SK-N-SH treated with all-trans-retinoic acid at 6 μM for 48 hours (cell line): ENCODE measurements around the gene CYP2W1.

Experiments used
- ATAC-seq: fragments of 200-7000 bp; cut with Tn5 transposase; 3 replicates; pipeline ENCODE4 v1.9.1; 2020; ENCODE audit warnings: mild to moderate bottlenecking, moderate library complexity
- ARNTL ChIP-seq: fragments of 450-650 bp; formaldehyde crosslinking; IDR thresholded peaks from 2 replicates; pipeline ENCODE4 v1.5.0; 2020; ENCODE audit warnings: low read depth, mild to moderate bottlenecking, moderate library complexity, borderline replicate concordance
- BACH2 ChIP-seq: fragments of 250-450 bp; sonication (Bioruptor Pico); IDR thresholded peaks from 2 replicates; pipeline ENCODE4 v1.9.0; 2021; ENCODE audit warnings: mild to moderate bottlenecking, borderline replicate concordance
- CREB5 ChIP-seq: fragments of 250-450 bp; sonication (Bioruptor Pico); IDR thresholded peaks from 2 replicates; pipeline ENCODE4 v1.5.1; 2020; ENCODE audit warnings: low read depth, mild to moderate bottlenecking, moderate library complexity
- CSDC2 ChIP-seq: fragments of 250-450 bp; sonication (Bioruptor Pico); IDR thresholded peaks from 2 replicates; pipeline ENCODE4 v1.5.0; 2020; ENCODE audit warnings: mild to moderate bottlenecking, moderate library complexity
- ESRRG ChIP-seq: fragments of 250-450 bp; sonication (Bioruptor Pico); IDR thresholded peaks from 2 replicates; pipeline ENCODE4 v1.6.1; 2021; ENCODE audit warnings: mild to moderate bottlenecking
- GLIS3 ChIP-seq: fragments of 250-450 bp; sonication (Bioruptor Pico); IDR thresholded peaks from 2 replicates; pipeline ENCODE4 v1.5.0; 2020; ENCODE audit warnings: mild to moderate bottlenecking, moderate library complexity
- ISL1 ChIP-seq: fragments of 250-450 bp; sonication (Bioruptor Pico); IDR thresholded peaks from 2 replicates; pipeline ENCODE4 v2.1.2; 2022; ENCODE audit warnings: mild to moderate bottlenecking, moderate library complexity
- OSR1 ChIP-seq: fragments of 250-450 bp; sonication (Bioruptor Pico); IDR thresholded peaks from 2 replicates; pipeline ENCODE4 v1.8.0; 2022; ENCODE audit warnings: moderate library complexity, mild to moderate bottlenecking, inconsistent platforms
- PPARA ChIP-seq: fragments of 250-450 bp; sonication (Bioruptor Pico); IDR thresholded peaks from 2 replicates; pipeline ENCODE4 v1.5.0; 2020; ENCODE audit warnings: mild to moderate bottlenecking, borderline replicate concordance
- RARB ChIP-seq: fragments of 250-450 bp; sonication (Bioruptor Pico); IDR thresholded peaks from 2 replicates; pipeline ENCODE4 v1.8.0; 2021; ENCODE audit warnings: mild to moderate bottlenecking, moderate library complexity
- SNAI2 ChIP-seq: fragments of 250-450 bp; sonication (Bioruptor Pico); IDR thresholded peaks from 2 replicates; pipeline ENCODE4 v1.5.0; 2020; ENCODE audit warnings: mild to moderate bottlenecking, moderate library complexity
- TCF4 ChIP-seq: fragments of 250-450 bp; sonication (Bioruptor Pico); IDR thresholded peaks from 2 replicates; pipeline ENCODE4 v1.8.0; 2021; ENCODE audit warnings: mild to moderate bottlenecking, moderate library complexity, borderline replicate concordance
- TOX ChIP-seq: fragments of 250-450 bp; sonication (Bioruptor Pico); IDR thresholded peaks from 2 replicates; pipeline ENCODE4 v1.8.0; 2021; ENCODE audit warnings: mild to moderate bottlenecking, moderate library complexity, borderline replicate concordance
- ZC3H10 ChIP-seq: fragments of 250-450 bp; sonication (Bioruptor Pico); IDR thresholded peaks from 2 replicates; pipeline ENCODE4 v1.5.1; 2021; ENCODE audit warnings: mild to moderate bottlenecking, moderate library complexity
- ZFP3 ChIP-seq: fragments of 250-450 bp; sonication (Bioruptor Pico); IDR thresholded peaks from 2 replicates; pipeline ENCODE4 v1.5.0; 2020; ENCODE audit warnings: mild to moderate bottlenecking, moderate library complexity
- ZFP30 ChIP-seq: fragments of 450-650 bp; formaldehyde crosslinking; IDR thresholded peaks from 2 replicates; pipeline ENCODE4 v1.5.0; 2022; ENCODE audit warnings: mild to moderate bottlenecking, moderate library complexity
- ZNF565 ChIP-seq: fragments of 450-650 bp; formaldehyde crosslinking; conservative IDR thresholded peaks from 2 replicates; pipeline ENCODE4 v1.5.0; 2020; ENCODE audit warnings: low read depth, mild to moderate bottlenecking, moderate library complexity
- ZNF70 ChIP-seq: fragments of 450-650 bp; formaldehyde crosslinking; IDR thresholded peaks from 2 replicates; pipeline ENCODE4 v1.5.0; 2020; ENCODE audit warnings: mild to moderate bottlenecking, moderate library complexity
- ZNF8 ChIP-seq: fragments of 450-650 bp; formaldehyde crosslinking; IDR thresholded peaks from 2 replicates; pipeline ENCODE4 v1.5.0; 2020; ENCODE audit warnings: mild to moderate bottlenecking, moderate library complexity
- TF ChIP-seq, protein P1 (sequence below): fragments of 250-450 bp; sonication (Bioruptor Pico); IDR thresholded peaks from 2 replicates; pipeline ENCODE4 v1.5.0; 2020; ENCODE audit warnings: mild to moderate bottlenecking, moderate library complexity
- TF ChIP-seq, protein P2 (sequence below): fragments of 250-450 bp; sonication (Bioruptor Pico); IDR thresholded peaks from 2 replicates; pipeline ENCODE4 v1.8.0; 2020; ENCODE audit warnings: mild to moderate bottlenecking, moderate library complexity, borderline replicate concordance
- TF ChIP-seq, protein P3 (sequence below): fragments of 250-450 bp; sonication (Bioruptor Pico); IDR thresholded peaks from 2 replicates; pipeline ENCODE4 v1.8.0; 2021; ENCODE audit warnings: low read depth, mild to moderate bottlenecking, moderate library complexity, borderline replicate concordance

CYP2W1 gene

GRCh38 chr7:946256-946996 lies 36.6 kb upstream of the CYP2W1 start:
- TF ChIP-seq CSDC2, result no peak
- TF ChIP-seq CREB5 (CRISPR knock-in tag), result no peak
- TF ChIP-seq, protein P1, sequence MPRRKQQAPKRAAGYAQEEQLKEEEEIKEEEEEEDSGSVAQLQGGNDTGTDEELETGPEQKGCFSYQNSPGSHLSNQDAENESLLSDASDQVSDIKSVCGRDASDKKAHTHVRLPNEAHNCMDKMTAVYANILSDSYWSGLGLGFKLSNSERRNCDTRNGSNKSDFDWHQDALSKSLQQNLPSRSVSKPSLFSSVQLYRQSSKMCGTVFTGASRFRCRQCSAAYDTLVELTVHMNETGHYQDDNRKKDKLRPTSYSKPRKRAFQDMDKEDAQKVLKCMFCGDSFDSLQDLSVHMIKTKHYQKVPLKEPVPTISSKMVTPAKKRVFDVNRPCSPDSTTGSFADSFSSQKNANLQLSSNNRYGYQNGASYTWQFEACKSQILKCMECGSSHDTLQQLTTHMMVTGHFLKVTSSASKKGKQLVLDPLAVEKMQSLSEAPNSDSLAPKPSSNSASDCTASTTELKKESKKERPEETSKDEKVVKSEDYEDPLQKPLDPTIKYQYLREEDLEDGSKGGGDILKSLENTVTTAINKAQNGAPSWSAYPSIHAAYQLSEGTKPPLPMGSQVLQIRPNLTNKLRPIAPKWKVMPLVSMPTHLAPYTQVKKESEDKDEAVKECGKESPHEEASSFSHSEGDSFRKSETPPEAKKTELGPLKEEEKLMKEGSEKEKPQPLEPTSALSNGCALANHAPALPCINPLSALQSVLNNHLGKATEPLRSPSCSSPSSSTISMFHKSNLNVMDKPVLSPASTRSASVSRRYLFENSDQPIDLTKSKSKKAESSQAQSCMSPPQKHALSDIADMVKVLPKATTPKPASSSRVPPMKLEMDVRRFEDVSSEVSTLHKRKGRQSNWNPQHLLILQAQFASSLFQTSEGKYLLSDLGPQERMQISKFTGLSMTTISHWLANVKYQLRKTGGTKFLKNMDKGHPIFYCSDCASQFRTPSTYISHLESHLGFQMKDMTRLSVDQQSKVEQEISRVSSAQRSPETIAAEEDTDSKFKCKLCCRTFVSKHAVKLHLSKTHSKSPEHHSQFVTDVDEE, result no peak
- TF ChIP-seq OSR1 (CRISPR knock-in tag), result no peak
- no peak for TF ChIP-seq ZFP30
- no peak for TF ChIP-seq ISL1 (CRISPR knock-in tag)
- no peak for TF ChIP-seq SNAI2
- TF ChIP-seq PPARA (CRISPR knock-in tag), result no peak
- TF ChIP-seq ZNF8, result no peak
- TF ChIP-seq ZFP3 (CRISPR knock-in tag), result no peak
- TF ChIP-seq, protein P2, sequence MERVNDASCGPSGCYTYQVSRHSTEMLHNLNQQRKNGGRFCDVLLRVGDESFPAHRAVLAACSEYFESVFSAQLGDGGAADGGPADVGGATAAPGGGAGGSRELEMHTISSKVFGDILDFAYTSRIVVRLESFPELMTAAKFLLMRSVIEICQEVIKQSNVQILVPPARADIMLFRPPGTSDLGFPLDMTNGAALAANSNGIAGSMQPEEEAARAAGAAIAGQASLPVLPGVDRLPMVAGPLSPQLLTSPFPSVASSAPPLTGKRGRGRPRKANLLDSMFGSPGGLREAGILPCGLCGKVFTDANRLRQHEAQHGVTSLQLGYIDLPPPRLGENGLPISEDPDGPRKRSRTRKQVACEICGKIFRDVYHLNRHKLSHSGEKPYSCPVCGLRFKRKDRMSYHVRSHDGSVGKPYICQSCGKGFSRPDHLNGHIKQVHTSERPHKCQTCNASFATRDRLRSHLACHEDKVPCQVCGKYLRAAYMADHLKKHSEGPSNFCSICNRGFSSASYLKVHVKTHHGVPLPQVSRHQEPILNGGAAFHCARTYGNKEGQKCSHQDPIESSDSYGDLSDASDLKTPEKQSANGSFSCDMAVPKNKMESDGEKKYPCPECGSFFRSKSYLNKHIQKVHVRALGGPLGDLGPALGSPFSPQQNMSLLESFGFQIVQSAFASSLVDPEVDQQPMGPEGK (CRISPR knock-in tag), result no peak
- no peak for TF ChIP-seq ARNTL (CRISPR knock-in tag)
- TF ChIP-seq ESRRG (CRISPR knock-in tag), result no peak
- no peak for TF ChIP-seq RARB (CRISPR knock-in tag)
- TF ChIP-seq TCF4 (CRISPR knock-in tag), result no peak
- TF ChIP-seq BACH2 (CRISPR knock-in tag), result no peak
- TF ChIP-seq ZC3H10 (CRISPR knock-in tag), result no peak
- no peak for ATAC-seq

DNA sequence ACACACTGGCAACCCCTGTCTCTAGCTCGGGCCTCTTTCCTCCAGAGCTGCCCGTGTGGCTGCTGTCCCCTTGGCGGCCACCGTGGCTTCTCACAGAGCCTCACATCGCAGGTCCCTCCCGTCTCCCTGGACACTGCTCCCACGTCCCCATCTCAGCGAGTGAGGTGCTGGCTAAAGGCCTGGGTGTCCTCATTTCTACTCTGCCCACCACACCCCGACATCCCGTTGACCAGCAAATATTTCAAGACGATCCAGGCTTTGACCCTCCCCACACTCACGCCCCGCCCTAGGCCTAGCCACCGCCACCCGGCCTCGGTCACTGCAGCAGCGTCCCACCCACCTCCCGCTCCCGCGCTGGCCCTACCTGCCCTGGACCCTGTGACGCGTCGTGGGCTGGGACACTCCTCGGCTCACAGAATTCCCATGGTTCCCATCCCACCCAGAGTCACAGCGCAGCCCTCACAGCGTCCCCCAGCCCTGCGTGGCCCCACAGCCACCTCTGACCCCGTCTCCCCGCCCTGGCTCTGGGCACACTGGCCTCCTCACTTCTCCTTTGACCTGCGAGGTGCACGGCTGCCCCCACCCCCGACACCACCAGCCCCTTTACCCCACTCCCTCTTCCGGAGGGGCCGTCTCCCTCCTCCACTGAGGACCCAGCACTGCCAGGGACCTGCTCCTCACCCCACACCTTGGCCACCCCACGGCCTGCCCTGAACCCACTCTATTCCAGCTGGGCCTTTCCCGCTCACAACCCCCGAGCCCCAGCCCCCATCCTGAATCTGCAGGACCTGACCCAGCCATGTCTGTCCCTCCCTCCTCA lies 35.4 kb upstream of the CYP2W1 start:
- TF ChIP-seq, protein P1, result no peak
- TF ChIP-seq ZFP30, result no peak
- TF ChIP-seq GLIS3 (CRISPR knock-in tag), result no peak
- no peak for TF ChIP-seq OSR1 (CRISPR knock-in tag)
- TF ChIP-seq CSDC2, result no peak
- TF ChIP-seq TOX, result no peak
- no peak for TF ChIP-seq ZFP3 (CRISPR knock-in tag)
- no peak for TF ChIP-seq SNAI2
- TF ChIP-seq BACH2 (CRISPR knock-in tag), result no peak
- TF ChIP-seq, protein P2 (CRISPR knock-in tag), result no peak
- TF ChIP-seq ZNF565, result no peak
- no peak for TF ChIP-seq PPARA (CRISPR knock-in tag)
- TF ChIP-seq ZC3H10 (CRISPR knock-in tag), result no peak
- no peak for TF ChIP-seq TCF4 (CRISPR knock-in tag)
- TF ChIP-seq ESRRG (CRISPR knock-in tag), result no peak
- TF ChIP-seq ZNF8, result no peak
- TF ChIP-seq, protein P3, sequence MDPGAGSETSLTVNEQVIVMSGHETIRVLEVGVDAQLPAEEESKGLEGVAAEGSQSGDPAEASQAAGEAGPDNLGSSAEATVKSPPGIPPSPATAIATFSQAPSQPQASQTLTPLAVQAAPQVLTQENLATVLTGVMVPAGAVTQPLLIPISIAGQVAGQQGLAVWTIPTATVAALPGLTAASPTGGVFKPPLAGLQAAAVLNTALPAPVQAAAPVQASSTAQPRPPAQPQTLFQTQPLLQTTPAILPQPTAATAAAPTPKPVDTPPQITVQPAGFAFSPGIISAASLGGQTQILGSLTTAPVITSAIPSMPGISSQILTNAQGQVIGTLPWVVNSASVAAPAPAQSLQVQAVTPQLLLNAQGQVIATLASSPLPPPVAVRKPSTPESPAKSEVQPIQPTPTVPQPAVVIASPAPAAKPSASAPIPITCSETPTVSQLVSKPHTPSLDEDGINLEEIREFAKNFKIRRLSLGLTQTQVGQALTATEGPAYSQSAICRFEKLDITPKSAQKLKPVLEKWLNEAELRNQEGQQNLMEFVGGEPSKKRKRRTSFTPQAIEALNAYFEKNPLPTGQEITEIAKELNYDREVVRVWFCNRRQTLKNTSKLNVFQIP, result no peak
- TF ChIP-seq ZNF70, result no peak
- no peak for TF ChIP-seq ISL1 (CRISPR knock-in tag)
- no peak for TF ChIP-seq ARNTL (CRISPR knock-in tag)
- ATAC-seq, result no peak
